Measurements from ENCODE around the gene FAM131C.
"Not testable (repeated sequence)": the region's sequence is repeated elsewhere in the genome, so short reads cannot be mapped to it uniquely, and the experiment has no call there.

Gene FAM131C

DNA sequence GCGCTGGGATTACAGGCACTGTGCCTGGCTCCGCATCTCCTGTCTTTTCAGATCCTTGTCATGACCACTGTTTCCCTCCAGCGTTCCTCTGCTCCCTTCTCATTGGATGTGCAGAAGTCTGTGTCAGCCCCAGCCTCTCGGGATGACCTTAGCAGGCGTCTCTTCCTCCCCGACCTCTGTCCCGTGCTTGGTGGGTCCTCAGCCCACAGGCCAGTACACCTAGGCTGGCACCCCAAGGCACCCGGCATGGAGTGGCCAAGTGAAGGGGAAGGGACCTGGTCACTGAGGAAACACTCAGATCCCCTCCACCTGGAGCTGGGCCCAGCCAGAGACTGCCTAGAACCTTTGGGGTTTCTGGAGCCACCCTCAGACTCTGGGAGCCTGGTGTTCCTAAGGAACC lies 32.3 kb downstream of the FAM131C start:
- DNase-seq (ENCODE audit: low read depth in 2 of 2, low spot score in 1 of 2): no peak

- not testable (repeated sequence) for DNase-seq (ENCODE audit: low read depth in 2 of 2, low spot score in 1 of 2)
Observed at GRCh38 chr1:16039871-16040270, 33.6 kb downstream of the FAM131C start.

DNA sequence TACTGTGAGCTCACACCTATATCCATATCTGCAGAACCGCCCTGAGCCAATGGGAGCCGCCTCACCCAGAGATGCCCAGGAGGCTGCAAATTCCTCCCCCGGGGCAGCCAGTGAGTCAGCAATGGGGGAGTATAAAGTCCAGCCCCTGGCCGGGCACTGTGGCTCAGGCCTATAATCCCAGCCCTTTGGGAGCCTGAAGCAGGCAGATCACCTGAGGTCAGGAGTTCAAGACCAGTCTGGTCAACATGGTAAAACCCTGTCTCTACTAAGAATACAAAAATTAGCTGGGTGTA lies 34.9 kb downstream of the FAM131C start:
- no peak for DNase-seq (ENCODE audit: low read depth in 2 of 2, low spot score in 1 of 2)

DNA sequence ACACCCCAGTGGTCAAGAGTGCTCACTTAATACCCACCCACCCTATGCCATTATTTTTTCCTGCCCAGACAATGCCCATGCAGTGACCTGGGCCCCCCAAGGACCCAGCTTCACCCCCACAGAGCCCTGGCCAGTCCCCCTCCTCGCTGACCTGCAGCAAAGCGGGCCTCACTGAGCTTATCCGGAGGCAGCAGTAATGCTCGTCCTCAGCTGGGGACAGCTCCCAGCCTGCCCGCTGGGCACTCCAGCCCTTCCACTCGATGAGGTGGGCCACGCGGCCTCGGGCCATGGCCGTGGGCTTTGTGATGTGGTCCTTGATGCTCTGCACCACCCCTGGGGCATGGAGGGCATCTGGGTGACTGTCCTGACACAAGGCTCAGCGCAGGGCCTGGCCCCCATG lies 37.0 kb downstream of the FAM131C start:
- not testable (repeated sequence) for DNase-seq (ENCODE audit: low read depth in 2 of 2, low spot score in 1 of 2)

- not testable (repeated sequence) for DNase-seq (ENCODE audit: low read depth in 2 of 2, low spot score in 1 of 2)
Observed at GRCh38 chr1:16033103-16033632, 40.3 kb downstream of the FAM131C start.

- no peak for DNase-seq (ENCODE audit: low read depth in 2 of 2, low spot score in 1 of 2)
Observed at GRCh38 chr1:16032388-16033102, 40.9 kb downstream of the FAM131C start.

- DNase-seq (ENCODE audit: low read depth in 2 of 2, low spot score in 1 of 2): no peak
Observed at GRCh38 chr1:16031551-16031950, 41.9 kb downstream of the FAM131C start.

DNA sequence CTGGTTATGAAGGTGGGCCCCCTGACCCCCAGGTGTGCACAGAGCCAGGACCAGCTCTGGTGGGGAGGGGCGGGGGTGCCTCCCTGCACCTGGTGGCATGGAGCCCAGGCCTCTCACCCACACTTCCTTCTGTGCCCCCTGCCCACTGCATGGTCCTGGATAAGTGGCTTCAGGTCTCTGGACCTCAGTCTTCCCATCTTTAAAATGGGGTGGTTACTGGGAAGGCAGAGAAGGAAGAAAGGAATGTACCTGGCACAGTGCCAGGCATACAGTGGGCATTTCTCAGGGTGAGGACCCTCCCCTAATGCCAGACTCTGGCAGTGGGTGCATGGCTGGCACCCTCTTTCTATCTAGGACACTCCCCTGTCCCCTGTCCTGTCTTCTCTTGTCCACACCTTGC lies 44.2 kb downstream of the FAM131C start:
- DNase-seq (ENCODE audit: low read depth in 2 of 2, low spot score in 1 of 2): no peak

DNA sequence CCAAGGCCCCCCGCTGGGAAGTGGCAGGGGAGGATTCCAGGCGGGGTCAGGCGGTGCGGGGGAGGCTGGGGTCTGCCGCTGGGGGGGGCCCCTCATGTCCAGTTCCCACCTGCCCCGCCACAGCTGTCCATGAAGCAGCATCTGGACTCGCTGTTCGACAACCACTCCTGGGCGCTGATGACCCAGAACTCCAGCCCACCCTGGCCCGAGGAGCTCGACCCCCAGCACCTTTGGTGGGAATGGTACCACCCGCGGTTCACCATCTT lies 44.5 kb downstream of the FAM131C start:
- not testable (repeated sequence) for DNase-seq (ENCODE audit: low read depth in 2 of 2, low spot score in 1 of 2)

DNA sequence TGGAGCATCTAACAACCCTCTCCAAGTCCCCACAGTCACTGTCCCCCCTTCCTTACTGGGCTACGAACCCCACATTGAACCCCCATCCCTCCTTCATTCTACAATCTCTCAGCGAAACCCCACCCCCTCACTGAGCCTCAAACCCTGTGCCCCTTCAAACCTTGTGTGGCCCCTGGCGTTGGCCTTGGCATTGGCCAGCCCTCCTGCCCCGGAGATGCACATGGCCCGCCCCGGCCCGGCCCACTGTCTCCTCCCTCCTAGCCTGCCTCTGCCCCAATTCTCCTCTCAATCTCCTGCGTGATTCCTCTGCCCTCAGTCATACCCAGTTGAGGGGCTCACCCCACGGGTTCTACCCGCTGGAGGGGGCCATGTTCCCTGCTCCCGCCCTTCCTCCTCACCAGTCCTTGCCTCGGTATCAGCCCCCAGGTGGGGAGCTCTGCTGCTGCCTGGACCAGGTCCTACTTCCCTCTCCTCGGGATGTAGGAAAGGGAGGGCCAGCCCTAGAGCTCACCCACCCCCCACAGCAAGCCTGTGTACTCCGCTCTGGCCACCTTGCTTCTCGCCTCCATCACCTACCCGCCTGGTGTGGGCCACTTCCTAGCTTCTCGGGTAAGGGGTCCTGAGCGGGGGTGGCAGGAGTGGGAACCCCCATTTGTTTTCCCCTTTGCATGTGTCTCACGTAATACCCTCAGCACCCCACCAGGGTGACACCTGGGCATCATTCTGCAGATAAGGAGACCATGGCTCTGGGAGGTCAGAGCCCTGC lies 45.0 kb downstream of the FAM131C start:
- no peak for DNase-seq (ENCODE audit: low read depth in 2 of 2, low spot score in 1 of 2)

- no peak for DNase-seq (ENCODE audit: low read depth in 2 of 2, low spot score in 1 of 2)
Observed at GRCh38 chr1:16026723-16027484, 46.5 kb downstream of the FAM131C start.

- not testable (repeated sequence) for DNase-seq (ENCODE audit: low read depth in 2 of 2, low spot score in 1 of 2)
Observed at GRCh38 chr1:16026302-16026701, 47.1 kb downstream of the FAM131C start.

GRCh38 chr1:16023050-16023653 lies 50.3 kb downstream of the FAM131C start:
- DNase-seq (ENCODE audit: low read depth in 2 of 2, low spot score in 1 of 2): no peak

DNA sequence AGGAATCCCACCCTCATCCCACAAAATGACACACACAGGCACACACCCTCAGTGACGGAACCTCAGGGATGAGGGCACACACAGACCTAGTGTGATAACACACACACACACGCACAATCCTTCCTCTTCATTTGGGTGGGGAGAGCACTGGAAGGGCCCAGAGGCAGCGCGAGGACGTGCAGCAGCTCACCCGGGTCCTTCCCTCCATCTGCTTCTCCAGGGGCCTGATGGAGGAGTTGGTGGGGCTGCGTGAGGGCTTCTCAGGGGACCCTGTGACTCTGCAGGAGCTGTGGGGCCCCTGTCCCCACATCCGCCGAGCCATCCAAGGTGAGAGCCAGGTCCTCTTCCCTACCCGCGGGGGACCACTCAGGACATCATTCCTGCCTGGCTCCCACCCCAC lies 51.1 kb downstream of the FAM131C start:
- DNase-seq (ENCODE audit: low read depth in 2 of 2, low spot score in 1 of 2): no peak

- DNase-seq (ENCODE audit: low read depth in 2 of 2, low spot score in 1 of 2): no peak
Observed at GRCh38 chr1:16021681-16022080, 51.8 kb downstream of the FAM131C start, which contains the start of gene CLCNKA. CLCNKA (plus strand) TSS chr1:16022036; CDS start chr1:16022620, 584 bp downstream.

DNA sequence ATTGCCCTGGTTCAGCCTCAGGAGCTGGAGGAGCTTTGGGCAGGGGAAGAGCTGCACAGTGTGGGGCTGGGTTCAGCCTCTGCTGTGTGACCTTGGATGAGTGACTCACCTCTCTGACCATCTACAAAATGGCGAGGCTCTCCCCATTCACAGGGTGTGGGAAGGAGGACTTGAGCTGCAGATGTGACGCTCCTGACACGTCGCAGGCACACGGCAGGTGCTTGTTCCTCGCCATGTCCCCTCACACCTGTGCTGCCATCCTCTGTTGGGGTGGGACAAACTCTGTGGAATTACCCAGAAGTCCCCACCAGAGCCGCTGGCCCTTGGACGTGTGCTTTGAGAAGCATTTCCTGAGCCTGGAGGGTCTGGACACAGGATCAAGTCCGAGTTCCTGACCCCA lies 52.6 kb downstream of the FAM131C start:
- not testable (repeated sequence) for DNase-seq (ENCODE audit: low read depth in 2 of 2, low spot score in 1 of 2)

GRCh38 chr1:16020325-16020724 lies 53.1 kb downstream of the FAM131C start:
- DNase-seq (ENCODE audit: low read depth in 2 of 2, low spot score in 1 of 2): no peak

DNA sequence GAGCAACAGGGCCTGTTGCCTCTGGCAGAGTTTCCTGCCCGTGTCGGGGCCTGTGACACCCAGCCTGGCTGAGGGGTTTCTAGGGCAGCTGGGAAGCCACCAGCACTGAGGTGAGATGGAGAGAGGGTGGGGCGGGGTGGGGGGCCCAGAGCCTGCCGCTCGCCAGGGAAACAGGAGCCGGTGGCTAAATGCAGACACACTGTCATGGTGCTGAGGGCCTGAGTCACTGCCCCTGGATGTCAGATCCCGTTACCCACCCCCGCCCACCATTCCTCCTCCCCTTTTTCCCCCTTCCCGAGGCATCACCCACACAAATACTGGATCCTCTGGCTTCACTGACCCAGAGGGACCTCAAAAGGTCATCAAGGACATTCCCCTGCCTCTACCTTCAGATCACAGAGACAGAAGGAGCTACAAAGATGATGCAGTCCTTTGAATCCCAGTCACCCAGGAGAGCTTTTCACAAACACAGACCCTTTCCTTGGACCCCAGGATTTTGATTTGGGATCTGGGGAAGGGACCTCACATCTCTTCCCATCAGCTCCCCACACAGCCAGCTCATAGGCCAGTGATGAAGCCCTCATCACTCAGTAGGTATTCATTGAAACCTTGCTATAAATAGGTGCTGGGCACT lies 53.7 kb downstream of the FAM131C start:
- no peak for DNase-seq (ENCODE audit: low read depth in 2 of 2, low spot score in 1 of 2)

- no peak for DNase-seq (ENCODE audit: low read depth in 2 of 2, low spot score in 1 of 2)
Observed at GRCh38 chr1:16018749-16019643, 54.5 kb downstream of the FAM131C start.

DNA sequence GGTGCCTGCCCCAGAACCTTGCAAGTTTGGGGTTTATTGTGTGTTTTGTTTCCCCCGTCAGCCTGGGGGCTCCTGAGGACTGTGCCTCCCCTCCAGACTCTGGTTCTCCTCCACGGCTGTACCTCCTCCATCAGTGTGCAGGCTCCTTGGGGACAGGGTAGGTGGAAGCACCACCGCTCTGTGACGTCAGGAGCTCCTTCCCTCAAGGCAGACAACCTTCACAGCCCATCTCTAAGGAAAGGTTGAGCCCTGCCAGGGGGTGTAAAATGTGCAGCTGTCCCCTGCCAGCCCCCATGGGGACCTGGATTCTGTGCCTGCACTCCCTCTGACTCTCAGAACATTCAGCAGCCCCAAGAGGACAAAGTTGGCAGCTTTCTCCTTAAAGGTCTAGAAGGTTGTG lies 55.1 kb downstream of the FAM131C start:
- no peak for DNase-seq (ENCODE audit: low read depth in 2 of 2, low spot score in 1 of 2)
